WI38 (cell line): ENCODE data around the gene XPO5.
A peak's percentile ranks its signal among the peaks of the same experiment; 100 is the strongest.

ENCODE experiments used
- H3K4me3 ChIP-seq: 2 replicates; pipeline ENCODE4 v1.5.1; 2011; ENCODE audit warnings: low read depth, mild to moderate bottlenecking, control low read depth, low read length
- CTCF ChIP-seq: IDR thresholded peaks from 2 replicates; pipeline ENCODE4 v1.5.1; 2012; ENCODE audit warnings: low read depth, mild to moderate bottlenecking, control low read depth, low read length

XPO5 gene

GRCh38 chr6:43489277-43490072, 86.4 kb downstream of the XPO5 start:
- H3K4me3 ChIP-seq: no peak overlapping the region
- TF ChIP-seq CTCF: no peak

GRCh38 chr6:43488667-43489276, 87.1 kb downstream of the XPO5 start:
- H3K4me3 ChIP-seq: no peak overlapping the region
- TF ChIP-seq CTCF: no peak

- TF ChIP-seq CTCF: no peak
- H3K4me3 ChIP-seq: no peak overlapping the region
Measured at GRCh38 chr6:43481591-43482236, 94.1 kb downstream of the XPO5 start.

GRCh38 chr6:43481075-43481474, 94.8 kb downstream of the XPO5 start:
- H3K4me3 ChIP-seq: no peak overlapping the region
- no peak for TF ChIP-seq CTCF

- H3K4me3 ChIP-seq: peak overlapping the region; percentile 60
- TF ChIP-seq CTCF: no peak
Measured at GRCh38 chr6:43478008-43478372, 97.8 kb downstream of the XPO5 start.

- no peak for TF ChIP-seq CTCF
Measured at GRCh38 chr6:43477235-43478007, 98.4 kb downstream of the XPO5 start, which contains the start of gene TJAP1. Gene TJAP1 (plus strand): TSS chr6:43477570. CDS start chr6:43499002, 21,432 bp downstream.

More at GRCh38 chr6:43477235-43478007, 98.4 kb downstream of the XPO5 start, which contains the start of gene TJAP1:
- H3K4me3 ChIP-seq: peak within 1 kb of the TSS; percentile 60
